Measurements from ENCODE around the gene SNX9.

DNA sequence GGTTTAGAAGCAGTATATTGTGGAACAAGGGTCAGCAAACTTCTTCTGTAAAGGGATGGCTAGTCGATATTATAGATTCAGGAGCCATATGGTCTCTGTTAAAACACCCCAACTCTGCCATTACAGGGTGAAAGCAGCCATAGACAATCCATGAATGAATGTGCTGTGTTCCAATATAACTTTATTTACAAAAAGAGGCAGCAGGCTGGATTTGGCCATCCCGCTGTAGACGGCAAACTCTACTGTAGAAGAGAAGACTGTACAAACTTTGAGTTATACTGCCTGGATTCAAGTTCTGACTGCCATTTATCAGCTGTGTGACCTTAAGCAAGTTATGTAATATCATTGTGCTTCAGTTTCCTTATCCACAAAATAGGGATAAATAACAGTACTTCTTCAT lies 33.7 kb upstream of the SNX9 start:
- TF ChIP-seq EZH2 (IDR thresholded peaks at IDR 0.05; ENCODE audit: borderline replicate concordance, insufficient read depth, low read depth, low read length, poor library complexity, severe bottlenecking) = no peak
- TF ChIP-seq, protein P1, sequence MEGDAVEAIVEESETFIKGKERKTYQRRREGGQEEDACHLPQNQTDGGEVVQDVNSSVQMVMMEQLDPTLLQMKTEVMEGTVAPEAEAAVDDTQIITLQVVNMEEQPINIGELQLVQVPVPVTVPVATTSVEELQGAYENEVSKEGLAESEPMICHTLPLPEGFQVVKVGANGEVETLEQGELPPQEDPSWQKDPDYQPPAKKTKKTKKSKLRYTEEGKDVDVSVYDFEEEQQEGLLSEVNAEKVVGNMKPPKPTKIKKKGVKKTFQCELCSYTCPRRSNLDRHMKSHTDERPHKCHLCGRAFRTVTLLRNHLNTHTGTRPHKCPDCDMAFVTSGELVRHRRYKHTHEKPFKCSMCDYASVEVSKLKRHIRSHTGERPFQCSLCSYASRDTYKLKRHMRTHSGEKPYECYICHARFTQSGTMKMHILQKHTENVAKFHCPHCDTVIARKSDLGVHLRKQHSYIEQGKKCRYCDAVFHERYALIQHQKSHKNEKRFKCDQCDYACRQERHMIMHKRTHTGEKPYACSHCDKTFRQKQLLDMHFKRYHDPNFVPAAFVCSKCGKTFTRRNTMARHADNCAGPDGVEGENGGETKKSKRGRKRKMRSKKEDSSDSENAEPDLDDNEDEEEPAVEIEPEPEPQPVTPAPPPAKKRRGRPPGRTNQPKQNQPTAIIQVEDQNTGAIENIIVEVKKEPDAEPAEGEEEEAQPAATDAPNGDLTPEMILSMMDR (IDR thresholded peaks at IDR 0.05) = no peak

All from B cell (primary cell).